HL-60/S4 treated with retinoic acid at 250 ng/mL for 4 days and 3 days (cell line): Measurements from ENCODE around the gene FAM149A.

Source experiments
- in situ Hi-C: fragments of 300-500 bp; cut with MboI; formaldehyde crosslinking; loops from 2 replicates; pipeline ENCODE4 v1.7.0; 2022; ENCODE audit warnings: low sequenced_read_pairs

The FAM149A gene

DNA sequence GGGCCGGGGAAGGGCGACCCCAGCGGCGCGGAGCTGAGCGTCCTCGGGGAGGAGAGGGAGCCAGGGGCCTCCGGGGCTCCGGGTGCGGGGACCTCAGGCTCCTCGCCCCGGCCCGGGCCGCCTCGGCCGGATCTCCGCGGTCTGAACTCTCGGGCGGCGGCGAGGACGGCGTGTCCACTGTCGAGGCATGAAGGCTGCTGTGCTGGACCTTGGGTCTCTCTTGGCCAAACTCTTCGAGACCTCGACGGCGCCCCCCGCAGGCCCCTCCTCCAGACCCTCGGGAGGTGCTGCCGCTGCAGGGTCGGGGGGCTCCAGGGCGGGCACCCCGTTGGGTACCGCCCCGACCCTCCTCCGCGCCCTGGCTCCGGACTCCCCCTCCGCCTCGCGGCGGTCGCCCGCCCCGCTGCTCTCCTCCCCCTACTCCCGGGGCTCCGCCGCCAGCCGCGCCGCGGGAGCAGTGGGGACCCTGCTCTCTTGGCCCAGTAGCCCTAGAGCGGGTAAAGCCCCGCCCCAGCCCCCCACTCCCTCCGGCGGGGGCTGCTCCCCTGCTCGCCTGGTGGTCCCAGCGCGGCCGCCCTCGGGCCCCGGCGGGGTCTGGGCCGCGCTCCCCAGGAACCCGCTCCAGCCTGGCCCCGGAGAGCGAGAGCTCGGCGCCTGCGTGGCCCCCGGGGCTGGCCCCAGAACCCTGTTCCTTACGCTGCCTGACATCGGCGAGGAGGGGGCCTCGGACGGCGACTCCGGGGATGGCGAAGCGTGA is 564 bp downstream of the FAM149A start:
- in situ Hi-C loops: no loop called here

GRCh38 chr4:186105647-186106321 is 1.3 kb downstream of the FAM149A start:
- in situ Hi-C loops: no loop called here

- in situ Hi-C loops: no loop called here
Measured at GRCh38 chr4:186107947-186108346, 3.4 kb downstream of the FAM149A start.

- in situ Hi-C loops: no loop called here
Measured at GRCh38 chr4:186108391-186108790, 3.9 kb downstream of the FAM149A start.

DNA sequence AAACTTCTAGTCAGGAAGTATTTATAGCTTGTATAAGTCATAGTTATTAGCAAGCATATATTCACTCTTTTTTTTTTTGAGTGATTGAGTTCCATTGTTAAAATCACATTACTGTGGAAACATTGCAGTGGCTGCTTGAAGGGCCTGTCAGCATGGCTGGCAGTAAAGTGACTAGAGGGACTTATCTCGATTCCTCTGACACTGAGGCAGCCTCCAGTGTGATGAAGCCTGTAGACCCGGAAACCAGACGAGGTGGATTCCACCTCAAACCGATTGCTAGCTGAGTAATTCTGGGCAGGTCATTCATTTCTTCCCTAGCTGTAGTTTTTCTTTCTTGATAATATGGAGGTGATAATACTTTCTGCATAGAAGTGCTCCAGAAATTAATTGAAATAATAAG is 4.7 kb downstream of the FAM149A start:
- in situ Hi-C loops: no loop called here

GRCh38 chr4:186116697-186117096 is 12.2 kb downstream of the FAM149A start:
- in situ Hi-C loops: no loop called here

- in situ Hi-C loops: no loop called here
Measured at GRCh38 chr4:186118582-186118981, 14.1 kb downstream of the FAM149A start.

DNA sequence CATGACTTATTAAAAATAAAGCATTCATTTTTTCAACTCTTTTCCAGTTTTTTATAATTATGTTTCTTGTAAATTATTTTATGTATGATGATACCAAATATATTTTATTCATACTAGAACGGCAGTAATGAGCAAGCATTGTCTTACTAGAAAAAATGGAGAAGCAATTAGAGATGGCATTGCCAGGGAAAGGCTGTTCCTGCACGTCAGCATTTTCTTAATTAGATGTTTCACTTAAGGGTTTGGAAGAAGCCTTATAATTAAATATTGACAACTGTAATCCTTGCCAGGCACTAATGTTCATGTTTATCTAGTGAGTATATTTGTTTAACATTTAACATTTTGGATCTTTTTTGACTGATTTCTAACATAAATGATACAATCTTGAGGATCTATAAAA is 16.6 kb downstream of the FAM149A start:
- in situ Hi-C loops: no loop called here

DNA sequence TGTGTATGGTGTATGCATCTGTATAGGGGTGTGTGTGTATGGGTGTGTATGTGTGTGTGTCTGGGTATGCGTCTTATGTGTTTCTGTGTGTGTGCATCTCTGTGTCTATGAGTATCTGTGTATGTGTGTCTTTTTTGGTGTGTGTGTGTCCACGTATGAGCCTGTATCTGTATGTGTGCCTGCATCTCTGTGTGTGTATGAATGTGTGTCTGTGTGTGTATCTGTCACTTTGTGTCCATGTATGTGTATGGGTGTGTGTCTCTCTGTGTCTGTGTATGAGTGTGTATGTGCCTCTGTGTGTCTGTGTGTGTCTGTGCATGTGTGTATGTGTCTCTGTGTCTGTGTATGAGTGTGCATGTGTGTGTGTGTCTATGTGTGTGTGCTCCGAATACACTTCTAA is 24.3 kb downstream of the FAM149A start:
- in situ Hi-C loops: no loop called here

DNA sequence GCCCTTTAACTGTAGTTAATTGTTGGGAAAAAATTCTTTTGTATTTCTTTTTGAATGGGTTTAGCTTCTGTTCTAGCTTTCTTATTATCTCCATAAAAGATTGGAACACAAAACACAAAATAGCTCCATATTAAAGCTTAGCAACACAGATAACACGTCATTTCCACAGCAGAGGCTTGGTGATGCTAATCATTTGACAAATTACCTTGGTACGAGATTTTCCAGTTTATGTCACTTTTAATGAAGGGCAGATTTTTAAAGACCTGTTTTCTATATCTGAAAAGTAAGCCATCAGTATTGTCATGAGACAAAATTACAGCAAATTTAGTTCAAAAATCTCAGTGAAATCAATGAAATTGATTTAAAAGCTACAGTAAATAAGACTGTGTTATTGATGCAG is 27.4 kb downstream of the FAM149A start:
- in situ Hi-C loops: no loop called here

GRCh38 chr4:186132577-186133242 is 28.2 kb downstream of the FAM149A start:
- in situ Hi-C loops: no loop called here

- in situ Hi-C loops: no loop called here
Measured at GRCh38 chr4:186134257-186134656, 29.8 kb downstream of the FAM149A start.

DNA sequence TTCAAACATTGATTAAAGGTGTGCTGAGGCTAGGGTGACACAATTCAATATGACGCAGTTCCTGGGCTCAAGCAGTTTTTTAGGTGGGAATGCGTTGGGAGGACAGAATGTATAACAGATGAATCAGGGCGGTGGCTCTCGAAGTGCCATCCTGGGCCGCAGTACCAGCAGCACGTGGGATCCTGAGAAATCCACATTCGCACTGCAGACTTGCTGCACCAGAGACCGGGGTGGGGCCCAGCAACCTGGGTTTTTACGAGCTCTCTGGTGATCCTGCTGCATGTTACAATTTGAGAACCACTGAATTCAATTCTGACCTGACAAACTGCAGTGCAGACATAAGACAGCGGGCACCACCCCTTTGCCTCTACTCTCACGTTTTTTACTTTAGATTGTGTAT is 30.4 kb downstream of the FAM149A start:
- in situ Hi-C loops: no loop called here

DNA sequence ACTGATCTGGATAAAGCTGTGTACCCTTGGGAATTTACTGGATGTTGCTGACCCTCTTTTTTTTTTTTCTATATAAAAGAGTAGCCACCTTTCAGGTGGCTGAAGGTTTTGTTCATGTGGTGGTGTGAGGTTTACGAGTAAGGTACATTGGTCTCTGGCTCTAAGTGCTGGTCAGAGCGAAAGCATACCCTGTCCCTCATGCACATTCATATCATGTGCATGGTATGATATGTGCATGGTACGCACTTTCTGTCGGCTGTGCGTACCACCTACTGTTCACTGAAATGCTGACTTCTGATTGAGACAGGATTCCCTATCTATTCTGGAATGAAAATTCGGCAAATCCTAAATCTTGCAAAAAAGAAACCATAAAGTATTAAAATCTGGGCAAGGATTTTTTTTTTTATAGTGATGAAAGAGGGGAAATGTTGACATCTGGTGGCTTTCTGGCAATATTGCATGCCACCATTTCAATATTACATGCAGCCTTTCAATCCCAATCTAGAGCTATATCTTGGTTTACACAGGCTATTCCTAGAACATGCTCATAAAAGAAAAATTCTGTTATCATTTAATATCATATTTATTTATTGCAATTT is 32.8 kb downstream of the FAM149A start:
- in situ Hi-C loops: no loop called here

DNA sequence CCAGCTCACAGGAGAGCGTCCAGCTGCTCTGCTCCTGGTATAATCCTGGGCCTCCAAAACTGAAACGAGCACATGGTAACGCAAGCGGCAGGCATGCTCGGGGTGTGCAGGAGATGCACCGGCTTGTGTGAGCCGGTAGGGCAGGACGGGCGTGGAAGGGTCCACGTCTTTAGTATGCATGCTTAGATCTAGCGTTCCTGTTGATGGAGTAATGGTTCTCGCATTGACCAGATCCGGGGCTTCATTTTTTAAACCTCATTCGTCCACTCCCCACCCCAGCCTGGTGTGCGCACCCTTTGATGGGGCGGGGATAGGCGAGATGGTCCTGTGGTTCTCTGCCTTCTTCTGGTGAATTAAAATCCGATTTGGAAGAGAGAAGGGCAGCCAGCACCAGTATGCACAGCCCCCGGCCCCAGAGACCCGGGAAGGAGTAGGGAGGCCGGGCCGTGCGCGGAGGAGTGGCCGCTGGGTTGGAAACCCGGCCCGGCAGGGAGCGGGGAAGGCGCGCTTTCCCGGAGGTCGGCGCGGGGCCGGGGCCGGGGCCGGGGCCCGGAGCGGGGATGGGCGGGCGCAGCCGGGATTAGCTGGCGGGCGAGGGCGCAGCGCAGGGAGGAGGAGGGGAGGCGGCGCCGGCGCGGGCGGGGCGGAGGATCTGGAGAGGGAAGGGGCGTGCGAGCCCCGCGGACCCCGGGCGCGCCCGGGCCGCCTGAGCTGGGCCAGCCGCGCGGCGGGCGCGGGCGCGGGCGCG is 39.9 kb downstream of the FAM149A start:
- in situ Hi-C loops: no loop called here

DNA sequence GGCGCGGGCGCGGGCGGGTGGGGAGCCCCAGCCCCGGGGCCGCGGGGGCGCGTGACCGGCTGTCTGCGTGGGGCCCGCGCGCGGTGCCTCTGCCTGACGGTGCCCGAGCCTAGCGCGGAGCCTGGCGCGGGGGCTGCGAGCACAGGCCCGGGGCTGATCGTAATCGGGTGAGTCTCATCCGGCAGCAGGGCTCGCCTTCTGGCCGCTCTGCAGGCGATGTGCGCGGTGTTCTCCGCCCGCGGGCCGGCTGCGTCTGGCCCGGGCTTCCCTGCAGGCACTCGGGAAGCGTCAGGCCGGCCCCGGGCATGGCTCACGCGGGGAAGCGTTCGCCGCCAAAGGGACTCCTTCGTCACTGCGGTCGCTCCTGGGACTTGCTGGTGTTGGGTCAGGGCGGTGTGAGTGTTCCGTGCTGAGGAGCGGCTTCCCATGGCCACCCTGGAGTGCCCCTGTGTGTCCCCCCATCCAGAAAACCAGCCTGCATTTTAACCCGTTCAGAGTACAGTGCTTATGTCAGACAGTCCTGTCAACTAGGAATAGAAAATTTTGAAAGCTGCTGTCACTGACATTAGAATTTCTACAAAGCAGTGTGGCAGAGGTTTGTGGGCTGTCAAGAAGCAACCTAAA is 40.6 kb downstream of the FAM149A start:
- in situ Hi-C loops: no loop called here

DNA sequence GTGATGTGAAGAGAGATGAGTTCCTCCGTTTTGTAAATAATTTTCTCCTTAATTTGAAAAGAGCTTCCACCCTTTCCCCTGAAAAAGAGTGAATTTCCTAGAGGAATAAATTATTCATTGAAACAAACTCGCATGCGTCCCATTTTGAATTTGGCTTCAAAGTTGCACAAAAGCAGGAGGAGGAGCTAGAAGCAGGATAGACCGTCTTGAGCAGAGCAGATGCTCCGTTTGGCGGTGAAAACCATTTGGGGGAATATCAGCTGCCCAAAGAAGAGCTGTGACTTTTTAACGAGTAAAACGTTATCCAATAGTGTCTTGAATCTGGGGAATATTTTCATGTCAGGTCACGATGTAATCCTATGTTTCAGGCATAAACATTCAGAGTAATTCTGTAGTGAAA is 42.0 kb downstream of the FAM149A start:
- in situ Hi-C loops: no loop called here

- in situ Hi-C loops: no loop called here
Measured at GRCh38 chr4:186148336-186148975, 44.0 kb downstream of the FAM149A start.

- in situ Hi-C loops: no loop called here
Measured at GRCh38 chr4:186149872-186150271, 45.4 kb downstream of the FAM149A start.

DNA sequence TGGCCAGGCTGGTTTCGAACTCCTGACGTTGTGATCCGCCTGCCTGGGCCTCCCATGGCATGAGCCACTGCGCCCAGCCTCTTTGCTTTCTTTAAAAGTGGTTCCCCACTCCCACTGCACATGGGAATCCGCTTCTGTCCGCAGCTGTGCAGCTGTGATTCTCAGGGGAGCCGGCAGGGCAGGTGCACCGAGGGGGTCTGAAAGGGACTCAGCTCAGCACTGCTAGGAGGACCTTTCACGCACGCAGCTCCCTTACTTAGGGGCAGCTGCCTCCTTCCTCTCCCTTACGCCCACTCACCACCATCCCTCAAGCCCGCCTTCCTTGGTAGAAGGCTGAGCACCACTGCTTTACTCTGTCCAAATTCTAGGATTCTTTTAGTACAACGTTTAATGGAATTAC is 46.4 kb downstream of the FAM149A start:
- in situ Hi-C loops: no loop called here
